HepG2 (cell line): Measurements from ENCODE around the gene ANP32B. TPM values are rescaled to one million over a fixed set of nuclear protein-coding genes. Genes with fewer than 3 reads are reported as not detected.

Source experiments
- BCL3 ChIP-seq: sonication (generic); formaldehyde crosslinking; IDR thresholded peaks from 2 replicates; pipeline ENCODE4 v1.5.1; 2020; ENCODE audit warnings: mild to moderate bottlenecking, missing genetic modification reagents, moderate library complexity
- CREM ChIP-seq, 2 experiments: sonication (generic) in 1 of 2; formaldehyde crosslinking in 1 of 2; IDR thresholded peaks; 2 replicates each; pipeline versions ENCODE4 v1.4.0 to v1.6.1; 2016 to 2020; ENCODE audit warnings: antibody characterized with exemption in 1 of 2, mild to moderate bottlenecking in 1 of 2, missing genetic modification reagents in 1 of 2
- CTCF ChIP-seq: sonication (generic); formaldehyde crosslinking; IDR thresholded peaks from 2 replicates; pipeline ENCODE4 v1.5.0; 2020; ENCODE audit warnings: mild to moderate bottlenecking, missing genetic modification reagents, moderate library complexity
- EZH2 ChIP-seq: conservative IDR thresholded peaks from 2 replicates; pipeline ENCODE4 v1.6.1; 2012; ENCODE audit warnings: mild to moderate bottlenecking, low read depth, low read length, moderate library complexity
- FOXO1 ChIP-seq: sonication (generic); formaldehyde crosslinking; IDR thresholded peaks from 2 replicates; pipeline ENCODE4 v1.4.0; 2020; ENCODE audit warnings: missing genetic modification reagents
- GPN1 ChIP-seq: sonication (generic); formaldehyde crosslinking; IDR thresholded peaks from 2 replicates; pipeline ENCODE4 v1.5.1; 2020; ENCODE audit warnings: missing genetic modification reagents, borderline replicate concordance
- HMG20B ChIP-seq: conservative IDR thresholded peaks from 2 replicates; pipeline ENCODE4 v1.6.1; 2016; ENCODE audit warnings: missing genetic modification reagents, missing compliant biosample characterization
- ISX ChIP-seq: sonication (generic); formaldehyde crosslinking; conservative IDR thresholded peaks from 2 replicates; pipeline ENCODE4 v1.5.0; 2020; ENCODE audit warnings: missing genetic modification reagents
- KLF15 ChIP-seq: sonication (generic); formaldehyde crosslinking; IDR thresholded peaks from 2 replicates; pipeline ENCODE4 v1.8.1; 2023; ENCODE audit warnings: borderline replicate concordance, mild to moderate bottlenecking, inconsistent platforms, missing genetic modification reagents, mixed read lengths
- KLF6 ChIP-seq: IDR thresholded peaks from 2 replicates; pipeline ENCODE4 v1.8.0; 2016; ENCODE audit warnings: missing biosample characterization, missing genetic modification reagents
- MTF2 ChIP-seq: sonication (generic); formaldehyde crosslinking; IDR thresholded peaks from 2 replicates; pipeline ENCODE4 v1.5.0; 2020; ENCODE audit warnings: missing genetic modification reagents, borderline replicate concordance
- NBN ChIP-seq: fragments of 450-650 bp; conservative IDR thresholded peaks from 2 replicates; pipeline ENCODE4 v1.6.1; 2017
- PLSCR1 ChIP-seq: sonication (generic); formaldehyde crosslinking; IDR thresholded peaks from 2 replicates; pipeline ENCODE4 v1.5.0; 2020; ENCODE audit warnings: missing genetic modification reagents, mild to moderate bottlenecking, borderline replicate concordance
- PREB ChIP-seq: sonication (generic); formaldehyde crosslinking; IDR thresholded peaks from 2 replicates; pipeline ENCODE4 v1.4.0; 2020; ENCODE audit warnings: missing genetic modification reagents
- TARDBP ChIP-seq: sonication (generic); formaldehyde crosslinking; IDR thresholded peaks from 2 replicates; pipeline ENCODE4 v1.8.0; 2022; ENCODE audit warnings: mild to moderate bottlenecking, missing genetic modification reagents
- TBP ChIP-seq: sonication (generic); formaldehyde crosslinking; IDR thresholded peaks from 2 replicates; pipeline ENCODE4 v1.5.0; 2020; ENCODE audit warnings: missing genetic modification reagents
- THAP8 ChIP-seq: sonication (generic); formaldehyde crosslinking; IDR thresholded peaks from 2 replicates; pipeline ENCODE4 v1.5.1; 2020; ENCODE audit warnings: missing genetic modification reagents, mild to moderate bottlenecking, borderline replicate concordance
- U2AF1 ChIP-seq: fragments of 200-400 bp; formaldehyde crosslinking; optimal IDR thresholded peaks from 2 replicates; pipeline ENCODE3; 2017; ENCODE audit warnings: mild to moderate bottlenecking, low read depth, low read length
- ZFX ChIP-seq: sonication (generic); formaldehyde crosslinking; IDR thresholded peaks from 2 replicates; pipeline ENCODE4 v1.4.0; 2020; ENCODE audit warnings: mild to moderate bottlenecking, low read depth, missing genetic modification reagents, moderate library complexity
- ZFYVE20 ChIP-seq: sonication (generic); formaldehyde crosslinking; IDR thresholded peaks from 2 replicates; pipeline ENCODE4 v1.8.0; 2023; ENCODE audit warnings: low read depth, mild to moderate bottlenecking, moderate library complexity, missing genetic modification reagents, borderline replicate concordance
- ZNF337 ChIP-seq: sonication (generic); formaldehyde crosslinking; IDR thresholded peaks from 2 replicates; pipeline ENCODE4 v1.5.1; 2020; ENCODE audit warnings: missing genetic modification reagents, low read depth, mild to moderate bottlenecking, borderline replicate concordance
- ZNF484 ChIP-seq: sonication (generic); formaldehyde crosslinking; IDR thresholded peaks from 2 replicates; pipeline ENCODE4 v1.5.1; 2020; ENCODE audit warnings: mild to moderate bottlenecking, low read depth, missing genetic modification reagents, borderline replicate concordance
- ZNF878 ChIP-seq: sonication (generic); formaldehyde crosslinking; IDR thresholded peaks from 2 replicates; pipeline ENCODE4 v1.8.1; 2023; ENCODE audit warnings: mild to moderate bottlenecking, missing genetic modification reagents, moderate library complexity
- ZSCAN29 ChIP-seq: sonication (generic); formaldehyde crosslinking; conservative IDR thresholded peaks from 2 replicates; pipeline ENCODE4 v1.4.0; 2020; ENCODE audit warnings: mild to moderate bottlenecking, missing genetic modification reagents
- polyA plus RNA-seq, 8 experiments: library from polyadenylated mRNA; depleted of rRNA in 3 of 8; stranded (reverse) in 7 of 8; unstranded in 1 of 8; fragments of >200 nt; fragmentation: Illumina TruSeq in 4 of 8; extraction: Trizol in 4 of 8; gene quantifications; 2 replicates each; pipeline versions ENCODE4 v1.2.1 to v1.2.3, GENCODE V29; 2011 to 2016; ENCODE audit warnings: low read depth in 4 of 8, missing spikeins in 1 of 8, mixed read lengths in 1 of 8; ENCODE audit not compliant: insufficient read depth in 1 of 8
- total RNA-seq, 5 experiments: library from RNA; depleted of rRNA; stranded (reverse); fragments of >200 nt; fragmentation: Illumina TruSeq; extraction: Trizol; gene quantifications; 2 replicates each; pipeline ENCODE4 v1.2.3, GENCODE V29; 2016; ENCODE audit warnings: low read depth in 1 of 5

The ANP32B gene
- total and polyA plus RNA-seq, 2 of the 13 experiments (the other 11 are each of a cell fraction or from before 2014, with no cell fraction given), result 22.1 to 37.5 TPM

GRCh38 chr9:98034593-98035546, 51.7 kb downstream of the ANP32B start (continued):
- TF ChIP-seq U2AF1, result no peak
- no peak for TF ChIP-seq EZH2
- TF ChIP-seq BCL3 (CRISPR knock-in tag), result 0 out of 2 replicates have a peak, but pooled peaks have one; percentile 33
- no peak for TF ChIP-seq ZFYVE20
- no peak for TF ChIP-seq PLSCR1 (CRISPR knock-in tag)
- TF ChIP-seq ISX, result no peak
- no peak for TF ChIP-seq MTF2 (CRISPR knock-in tag)
- TF ChIP-seq TARDBP (CRISPR knock-in tag), result 0 out of 2 replicates have a peak, but pooled peaks have one; percentile 14
- no peak for TF ChIP-seq FOXO1 (CRISPR knock-in tag)
- TF ChIP-seq CTCF (CRISPR knock-in tag), result peak; percentile 87
- TF ChIP-seq CREM (IDR thresholded peaks at IDR 0.05), result no peak
- no peak for TF ChIP-seq CREM (CRISPR knock-in tag; IDR thresholded peaks at IDR 0.05)
- TF ChIP-seq NBN, result no peak
- no peak for TF ChIP-seq ZNF337 (CRISPR knock-in tag)
- no peak for TF ChIP-seq THAP8 (CRISPR knock-in tag)
- TF ChIP-seq PREB (CRISPR knock-in tag), result no peak
- TF ChIP-seq ZFX, result peak; percentile 44; the same call in 1 of the 2 replicates
- no peak for TF ChIP-seq ZNF878
- TF ChIP-seq KLF6 (CRISPR knock-in tag), result no peak
- TF ChIP-seq ZSCAN29 (CRISPR knock-in tag), result no peak
- no peak for TF ChIP-seq GPN1 (CRISPR knock-in tag)
- TF ChIP-seq TBP (CRISPR knock-in tag), result no peak
- TF ChIP-seq HMG20B (CRISPR knock-in tag), result no peak
- no peak for TF ChIP-seq ZNF484 (CRISPR knock-in tag)
- TF ChIP-seq KLF15, result no peak
